ENCODE data around the gene ACE. TPM values are rescaled to one million over a fixed set of nuclear protein-coding genes. Genes with fewer than 3 reads are reported as not detected.

ACE gene
- total RNA-seq, 3 donors from 2014 or later (not counting 1 experiment from before 2014, with no cell fraction given) = 0.86 to 1.2 (median 1.0) TPM

DNA sequence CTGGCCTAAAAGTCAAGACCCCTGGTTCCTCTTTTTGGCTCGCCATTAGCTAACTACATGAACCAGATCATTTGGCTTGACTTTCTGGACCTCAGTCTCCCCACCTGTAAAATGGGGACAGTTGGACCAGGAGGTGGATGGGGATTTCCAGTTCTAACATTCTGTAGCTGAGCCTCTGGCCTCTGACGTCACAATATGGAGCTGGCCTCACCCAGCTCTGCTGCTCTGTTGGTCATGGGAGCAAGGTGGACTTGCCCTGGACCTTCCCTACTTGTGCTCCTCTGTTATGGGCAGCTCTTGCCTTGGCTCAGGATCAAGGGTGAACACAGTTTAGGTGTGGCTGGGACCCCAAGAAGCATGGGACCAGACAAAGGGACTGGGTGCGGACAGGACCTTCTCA is 29.8 kb downstream of the ACE start:
- 97% methylated on average over 3 of the region's 3 CpGs for WGBS (ENCODE audit: insufficient coverage)
- Mint-ChIP-seq H3K27me3 (ENCODE audit: low read depth in 2 of 2) (peaks cover 19 to 29% of the 10 kb centered on the region in 2 donors), H3K4me3 (no peak overlapping the region), H3K4me1 (no peaks in the 10 kb centered on the region), H3K9me3 (no peaks in the 10 kb centered on the region), H3K36me3 (no peaks in the 10 kb centered on the region), H3K27ac (no peak overlapping the region)
- ATAC-seq (no peak), DNase-seq (no peak)
- TF ChIP-seq, protein P1, sequence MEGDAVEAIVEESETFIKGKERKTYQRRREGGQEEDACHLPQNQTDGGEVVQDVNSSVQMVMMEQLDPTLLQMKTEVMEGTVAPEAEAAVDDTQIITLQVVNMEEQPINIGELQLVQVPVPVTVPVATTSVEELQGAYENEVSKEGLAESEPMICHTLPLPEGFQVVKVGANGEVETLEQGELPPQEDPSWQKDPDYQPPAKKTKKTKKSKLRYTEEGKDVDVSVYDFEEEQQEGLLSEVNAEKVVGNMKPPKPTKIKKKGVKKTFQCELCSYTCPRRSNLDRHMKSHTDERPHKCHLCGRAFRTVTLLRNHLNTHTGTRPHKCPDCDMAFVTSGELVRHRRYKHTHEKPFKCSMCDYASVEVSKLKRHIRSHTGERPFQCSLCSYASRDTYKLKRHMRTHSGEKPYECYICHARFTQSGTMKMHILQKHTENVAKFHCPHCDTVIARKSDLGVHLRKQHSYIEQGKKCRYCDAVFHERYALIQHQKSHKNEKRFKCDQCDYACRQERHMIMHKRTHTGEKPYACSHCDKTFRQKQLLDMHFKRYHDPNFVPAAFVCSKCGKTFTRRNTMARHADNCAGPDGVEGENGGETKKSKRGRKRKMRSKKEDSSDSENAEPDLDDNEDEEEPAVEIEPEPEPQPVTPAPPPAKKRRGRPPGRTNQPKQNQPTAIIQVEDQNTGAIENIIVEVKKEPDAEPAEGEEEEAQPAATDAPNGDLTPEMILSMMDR (IDR thresholded peaks at IDR 0.05) = no peak
- intact Hi-C loops (cut with micrococcal nuclease) = no loop called here
- Histone ChIP-seq H3K27ac (ENCODE audit: low read length) (no peak overlapping the region), H3K4me1 (ENCODE audit: control insufficient read depth, insufficient read depth, low read length) (no peaks in the 10 kb centered on the region), H3K4me3 (ENCODE audit: low read length) (no peak overlapping the region), H3K36me3 (ENCODE audit: control insufficient read depth, insufficient read depth, low read length) (no peaks in the 10 kb centered on the region), H3K9me3 (ENCODE audit: control insufficient read depth, insufficient read depth, low read length) (no peaks in the 10 kb centered on the region), H3K27me3 (ENCODE audit: control insufficient read depth, insufficient read depth, low read length) (peaks cover 6% of the 10 kb centered on the region)

DNA sequence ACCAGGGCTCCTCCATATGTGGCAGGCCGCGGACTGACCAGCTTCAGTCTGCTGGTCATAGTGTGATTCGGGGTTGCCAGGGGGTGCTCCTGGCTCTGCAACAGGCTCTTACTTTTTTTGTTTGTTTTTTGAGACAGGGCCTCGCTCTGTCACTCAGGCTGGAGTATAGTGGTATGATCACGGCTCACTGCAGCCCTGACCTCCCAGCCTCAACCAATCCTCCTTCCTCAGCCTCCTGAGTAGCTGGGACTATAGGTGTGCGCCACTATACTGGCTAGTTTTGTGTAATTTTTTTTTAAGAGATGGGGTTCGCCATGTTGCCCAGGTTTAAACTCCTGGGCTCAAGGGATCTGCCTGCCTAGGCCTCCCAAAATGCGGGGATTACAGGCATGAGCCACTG is 34.5 kb downstream of the ACE start:
- Histone ChIP-seq H3K4me3 (ENCODE audit: low read length) (no peak overlapping the region), H3K27ac (ENCODE audit: low read length) (no peak overlapping the region), H3K36me3 (ENCODE audit: control insufficient read depth, insufficient read depth, low read length) (no peaks in the 10 kb centered on the region), H3K27me3 (ENCODE audit: control insufficient read depth, insufficient read depth, low read length) (no peaks in the 10 kb centered on the region), H3K4me1 (ENCODE audit: control insufficient read depth, insufficient read depth, low read length) (no peaks in the 10 kb centered on the region), H3K9me3 (ENCODE audit: control insufficient read depth, insufficient read depth, low read length) (no peaks in the 10 kb centered on the region)
- ATAC-seq (no peak), DNase-seq (no peak)
- H3K9me3 Mint-ChIP-seq = no peaks in the 10 kb centered on the region
- H3K27ac Mint-ChIP-seq = no peak overlapping the region
- intact Hi-C loops (cut with micrococcal nuclease) = no loop called here
- H3K4me1 Mint-ChIP-seq = no peaks in the 10 kb centered on the region
- WGBS (ENCODE audit: insufficient coverage) = 88% methylated on average over 6 of the region's 8 CpGs
- TF ChIP-seq, protein P1 (IDR thresholded peaks at IDR 0.05) = no peak
- no peak overlapping the region for H3K4me3 Mint-ChIP-seq
- no peaks in the 10 kb centered on the region for H3K36me3 Mint-ChIP-seq
- H3K27me3 Mint-ChIP-seq (ENCODE audit: low read depth in 2 of 2) = peaks cover 5 to 7% of the 10 kb centered on the region in 2 donors

DNA sequence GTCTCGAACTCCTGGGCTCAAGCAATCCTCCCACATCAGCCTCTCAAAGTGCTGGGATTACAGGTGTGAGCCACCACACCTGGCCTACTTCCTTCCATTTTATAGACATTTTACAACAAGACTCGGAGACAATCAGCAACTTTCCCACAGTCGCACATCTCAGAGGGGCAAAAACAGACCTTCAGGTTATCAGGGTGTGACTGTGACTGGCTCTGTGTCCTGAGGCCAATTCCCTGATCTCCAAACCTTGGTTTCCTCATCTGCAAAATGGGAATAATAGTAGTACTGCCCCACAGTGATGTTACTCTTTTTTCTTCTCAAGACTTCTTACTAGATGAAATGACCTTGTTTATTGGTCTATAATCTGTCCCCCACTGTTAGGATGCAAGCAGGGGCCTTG is 35.5 kb downstream of the ACE start:
- Mint-ChIP-seq H3K4me1 (no peaks in the 10 kb centered on the region), H3K9me3 (no peaks in the 10 kb centered on the region), H3K4me3 (no peak overlapping the region), H3K36me3 (no peaks in the 10 kb centered on the region), H3K27ac (no peak overlapping the region), H3K27me3 (ENCODE audit: low read depth in 2 of 2) (peaks cover 7 to 9% of the 10 kb centered on the region in 2 donors)
- H3K9me3 ChIP-seq (ENCODE audit: control insufficient read depth, insufficient read depth, low read length) = no peaks in the 10 kb centered on the region
- 77% methylated on average over 3 of the region's 3 CpGs for WGBS (ENCODE audit: insufficient coverage)
- no peak overlapping the region for H3K27ac ChIP-seq (ENCODE audit: low read length)
- intact Hi-C loops (cut with micrococcal nuclease) = no loop called here
- H3K36me3 ChIP-seq (ENCODE audit: control insufficient read depth, insufficient read depth, low read length) = no peaks in the 10 kb centered on the region
- H3K4me3 ChIP-seq (ENCODE audit: low read length) = no peak overlapping the region
- no peak for DNase-seq
- TF ChIP-seq, protein P1 (IDR thresholded peaks at IDR 0.05) = no peak
- H3K27me3 ChIP-seq (ENCODE audit: control insufficient read depth, insufficient read depth, low read length) = no peaks in the 10 kb centered on the region
- no peak for ATAC-seq
- no peaks in the 10 kb centered on the region for H3K4me1 ChIP-seq (ENCODE audit: control insufficient read depth, insufficient read depth, low read length)

DNA sequence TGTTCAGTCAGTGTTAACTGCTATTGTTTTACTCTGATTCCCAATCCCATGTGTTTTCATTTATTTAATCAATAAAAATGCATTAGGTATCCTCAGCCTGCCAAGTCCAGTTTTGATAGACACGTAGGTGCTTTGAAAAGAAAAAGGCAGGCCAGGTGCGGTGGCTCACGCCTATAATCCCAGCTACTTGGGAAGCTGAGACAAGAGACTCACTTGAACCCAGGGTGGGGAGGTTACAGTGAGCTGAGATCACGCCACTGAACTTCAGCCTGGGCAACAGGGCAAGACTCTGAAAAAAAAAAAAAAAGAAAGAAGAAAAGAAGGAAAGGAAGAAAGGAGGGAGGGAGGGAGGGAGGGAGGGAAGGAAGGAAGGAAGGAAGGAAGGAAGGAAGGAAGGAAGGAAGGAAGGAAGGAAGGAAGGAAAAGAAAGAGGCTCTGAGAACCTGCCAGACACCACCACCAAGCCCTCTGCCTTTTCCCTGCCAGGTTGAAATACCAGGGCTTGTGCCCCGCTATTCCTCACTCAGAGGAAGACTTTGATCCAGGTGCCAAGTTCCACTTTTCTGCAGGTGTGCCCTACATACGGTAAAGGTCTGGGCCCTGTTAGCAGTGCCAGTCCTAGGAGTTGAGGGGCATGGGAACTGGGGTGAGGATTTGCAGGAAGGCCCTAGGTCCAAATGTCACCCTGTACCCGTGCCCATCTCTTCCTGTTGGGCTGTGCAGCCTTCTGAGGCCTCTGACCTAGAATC is 36.2 kb downstream of the ACE start:
- TF ChIP-seq, protein P1 (IDR thresholded peaks at IDR 0.05) = no peak
- Mint-ChIP-seq H3K27me3 (ENCODE audit: low read depth in 2 of 2) (peaks cover 7 to 9% of the 10 kb centered on the region in 2 donors), H3K4me1 (no peaks in the 10 kb centered on the region), H3K36me3 (no peaks in the 10 kb centered on the region), H3K9me3 (no peaks in the 10 kb centered on the region), H3K4me3 (no peak overlapping the region), H3K27ac (no peak overlapping the region)
- H3K27me3 ChIP-seq (ENCODE audit: control insufficient read depth, insufficient read depth, low read length) = no peaks in the 10 kb centered on the region
- no peaks in the 10 kb centered on the region for H3K4me1 ChIP-seq (ENCODE audit: control insufficient read depth, insufficient read depth, low read length)
- no peak for ATAC-seq
- H3K4me3 ChIP-seq (ENCODE audit: low read length) = no peak overlapping the region
- 79% methylated on average over 7 of the region's 7 CpGs for WGBS (ENCODE audit: insufficient coverage)
- no peaks in the 10 kb centered on the region for H3K9me3 ChIP-seq (ENCODE audit: control insufficient read depth, insufficient read depth, low read length)
- DNase-seq = no peak
- H3K36me3 ChIP-seq (ENCODE audit: control insufficient read depth, insufficient read depth, low read length) = no peaks in the 10 kb centered on the region
- intact Hi-C loops (cut with micrococcal nuclease) = no loop called here
- H3K27ac ChIP-seq (ENCODE audit: low read length) = no peak overlapping the region

All from natural killer cell (primary cell).